SU-DHL-6 (cell line): ENCODE measurements around the gene ASIC3.

ENCODE experiments used
- EZH2phosphoT487 ChIP-seq: fragments of 200-600 bp; sonication (generic), shearing (Covaris generic); conservative IDR thresholded peaks from 2 replicates; pipeline ENCODE4 v1.6.1; 2018; ENCODE audit warnings: mild to moderate bottlenecking, antibody characterized with exemption, low read length, moderate library complexity, mixed read lengths
- TF ChIP-seq, protein P1 (sequence below): fragments of 200-600 bp; sonication (generic); IDR thresholded peaks from one replicate; pipeline ENCODE4 v1.5.1; 2017; ENCODE audit warnings: antibody characterized with exemption, mild to moderate bottlenecking, low read length, moderate library complexity; ENCODE audit not compliant: insufficient read depth, poor library complexity, severe bottlenecking

DNA sequence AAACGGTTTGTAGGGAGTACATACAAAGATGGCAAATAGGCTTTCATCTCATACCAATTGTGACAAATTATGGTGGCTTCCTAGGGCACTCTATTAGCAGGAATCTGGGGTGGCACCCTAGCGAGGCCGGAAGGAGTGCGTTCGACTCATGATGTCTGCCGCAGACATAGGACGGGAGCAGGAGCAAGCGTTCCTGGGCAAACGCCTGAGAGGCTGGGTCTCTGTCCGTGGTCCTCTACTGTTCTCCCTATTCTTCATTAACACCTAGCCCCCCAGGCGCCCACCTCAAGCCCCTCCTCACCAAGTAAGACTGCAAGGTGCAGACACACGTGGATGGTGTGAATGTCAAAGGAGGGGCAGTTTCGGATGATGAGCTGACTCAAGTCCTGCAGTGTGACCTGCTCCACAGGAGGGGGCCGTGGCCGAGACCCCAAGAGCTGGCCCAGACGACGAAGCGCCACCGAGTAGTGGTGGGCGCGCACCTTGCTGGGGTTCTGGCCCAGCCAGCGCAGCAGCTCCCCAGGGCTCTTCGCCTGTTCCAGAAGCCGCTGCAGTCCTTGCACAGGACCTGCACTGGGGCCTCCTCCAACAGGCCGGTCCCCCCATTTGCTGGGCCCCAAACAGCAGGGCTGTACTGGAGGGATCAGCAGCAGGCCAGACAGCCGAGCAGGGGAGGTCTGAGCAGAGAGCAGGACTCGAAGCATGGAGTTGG is 31.0 kb downstream of the ASIC3 start:
- TF ChIP-seq, protein P1, sequence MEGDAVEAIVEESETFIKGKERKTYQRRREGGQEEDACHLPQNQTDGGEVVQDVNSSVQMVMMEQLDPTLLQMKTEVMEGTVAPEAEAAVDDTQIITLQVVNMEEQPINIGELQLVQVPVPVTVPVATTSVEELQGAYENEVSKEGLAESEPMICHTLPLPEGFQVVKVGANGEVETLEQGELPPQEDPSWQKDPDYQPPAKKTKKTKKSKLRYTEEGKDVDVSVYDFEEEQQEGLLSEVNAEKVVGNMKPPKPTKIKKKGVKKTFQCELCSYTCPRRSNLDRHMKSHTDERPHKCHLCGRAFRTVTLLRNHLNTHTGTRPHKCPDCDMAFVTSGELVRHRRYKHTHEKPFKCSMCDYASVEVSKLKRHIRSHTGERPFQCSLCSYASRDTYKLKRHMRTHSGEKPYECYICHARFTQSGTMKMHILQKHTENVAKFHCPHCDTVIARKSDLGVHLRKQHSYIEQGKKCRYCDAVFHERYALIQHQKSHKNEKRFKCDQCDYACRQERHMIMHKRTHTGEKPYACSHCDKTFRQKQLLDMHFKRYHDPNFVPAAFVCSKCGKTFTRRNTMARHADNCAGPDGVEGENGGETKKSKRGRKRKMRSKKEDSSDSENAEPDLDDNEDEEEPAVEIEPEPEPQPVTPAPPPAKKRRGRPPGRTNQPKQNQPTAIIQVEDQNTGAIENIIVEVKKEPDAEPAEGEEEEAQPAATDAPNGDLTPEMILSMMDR: no peak
- TF ChIP-seq EZH2phosphoT487: no peak
